Spleen (tissue), 13 donors: ENCODE results near the gene TRIM26. TPM values are rescaled to one million over a fixed set of nuclear protein-coding genes. Genes with fewer than 3 reads are reported as not detected.

Experiments
- DNase-seq: peaks from one replicate; pipeline ENCODE4 v3.0.0-alpha.2; 2020
- H3K27ac ChIP-seq, 8 donors: fragments of 200-600 bp; sonication (generic) in 7 of 8; 1 replicate in 4 of 8; 2 replicates in 4 of 8; pipeline versions ENCODE4 v1.5.0 to v1.8.0; 2016 to 2021; ENCODE audit warnings: inconsistent platforms in 4 of 8, mild to moderate bottlenecking in 4 of 8, moderate library complexity in 1 of 8
- H3K27me3 ChIP-seq, 7 donors: fragments of 200-600 bp; sonication (generic) in 6 of 7; replicated peaks in 1 of 7; 1 replicate in 4 of 7; 2 replicates in 3 of 7; pipeline versions ENCODE4 v1.5.0 to v1.8.0; 2016 to 2021; ENCODE audit warnings: inconsistent platforms in 3 of 7, mild to moderate bottlenecking in 1 of 7
- H3K36me3 ChIP-seq, 6 donors: fragments of 200-600 bp; sonication (generic) in 5 of 6; 1 replicate in 4 of 6; 2 replicates in 2 of 6; pipeline versions ENCODE4 v1.5.0 to v1.8.0; 2016 to 2021; ENCODE audit warnings: inconsistent platforms in 2 of 6
- H3K4me1 ChIP-seq, 6 donors: fragments of 200-600 bp; sonication (generic) in 5 of 6; 1 replicate in 3 of 6; 2 replicates in 3 of 6; pipeline versions ENCODE4 v1.5.0 to v1.8.0; 2016 to 2021; ENCODE audit warnings: inconsistent platforms in 3 of 6
- H3K4me3 ChIP-seq, 8 donors: fragments of 200-600 bp; sonication (generic) in 7 of 8; 1 replicate in 4 of 8; 2 replicates in 4 of 8; pipeline versions ENCODE4 v1.5.0 to v1.8.0; 2016 to 2021; ENCODE audit warnings: inconsistent platforms in 4 of 8, mild to moderate bottlenecking in 4 of 8, moderate library complexity in 2 of 8
- H3K9me3 ChIP-seq, 8 donors: fragments of 200-600 bp; sonication (generic) in 7 of 8; 1 replicate in 4 of 8; 2 replicates in 4 of 8; pipeline versions ENCODE4 v1.5.0 to v1.8.0; 2016 to 2021; ENCODE audit warnings: inconsistent platforms in 4 of 8
- POLR2A ChIP-seq, 3 donors: fragments of 450-650 bp; IDR thresholded peaks; one replicate each; pipeline ENCODE4 v1.5.1; 2017; ENCODE audit warnings: antibody characterized with exemption in 3 of 3, mild to moderate bottlenecking in 1 of 3
- POLR2AphosphoS5 ChIP-seq, 3 donors: sonication (generic); formaldehyde crosslinking; IDR thresholded peaks; one replicate each; pipeline ENCODE4 v1.5.1; 2017; ENCODE audit warnings: antibody characterized with exemption in 3 of 3
- WGBS, 5 donors: extraction: QIAGEN DNeasy Blood & Tissue Kit in 3 of 5; methylation state at CpG; one replicate each; pipeline versions ENCODE4 v1.1.5 to v1.1.7; 2013 to 2018; 5-methylcytosine and 5-hydroxymethylcytosine counted together
- intact Hi-C: fragments of 100-400 bp; cut with DNase I; formaldehyde crosslinking; loops from one replicate; pipeline ENCODE4 v1.15.0; 2023; ENCODE audit warnings: low total_unique reads
- long read RNA-seq, 2 donors: transcript quantifications; one replicate each; lab custom pipeline, GENCODE V29; 2026
- polyA plus RNA-seq, 3 donors: library from polyadenylated mRNA; stranded (reverse); fragments of 200-250 nt; gene quantifications; one replicate each; pipeline ENCODE4 v1.2.1, GENCODE V29; 2013
- total RNA-seq, 7 donors: library from RNA; depleted of rRNA in 3 of 7; stranded (reverse); fragments of >200 nt in 3 of 7; fragmentation: NEBNext Ultra II Directional in 4 of 7; extraction: Animal tissue kit (Norgen Biotek cat#: 25700) in 4 of 7; gene quantifications; one replicate each; pipeline versions ENCODE4 v1.1.0 to v1.2.1, GENCODE V29; 2016 to 2021
- TF ChIP-seq, protein P1 (sequence below), 11 experiments: fragments of 200-600 bp in 7 of 11; fragments of 450-650 bp in 4 of 11; sonication (generic) in 4 of 11; IDR thresholded peaks in 8 of 11; conservative IDR thresholded peaks in 3 of 11; 1 replicate in 7 of 11; 2 replicates in 4 of 11; pipeline versions ENCODE4 v1.4.0 to v1.8.0; 2016 to 2021; ENCODE audit warnings: antibody characterized with exemption in 11 of 11, inconsistent platforms in 4 of 11, mild to moderate bottlenecking in 1 of 11
- donor health status: healthy with polysubstance abuse.
- donor health status: DM: no; HTN: no; CAD: no; lungs with moderate emphysema.
- donor health status: DM: no; HTN: no; CAD: no.
- donor health status: Bipolar disorder and iron deficiency.
- donor health status: healthy.
- donor health status: DM: no; HTN: no; CAD: no.
- donor health status: DM: yes; HTN: yes; CAD: no.

Gene TRIM26, protein sequence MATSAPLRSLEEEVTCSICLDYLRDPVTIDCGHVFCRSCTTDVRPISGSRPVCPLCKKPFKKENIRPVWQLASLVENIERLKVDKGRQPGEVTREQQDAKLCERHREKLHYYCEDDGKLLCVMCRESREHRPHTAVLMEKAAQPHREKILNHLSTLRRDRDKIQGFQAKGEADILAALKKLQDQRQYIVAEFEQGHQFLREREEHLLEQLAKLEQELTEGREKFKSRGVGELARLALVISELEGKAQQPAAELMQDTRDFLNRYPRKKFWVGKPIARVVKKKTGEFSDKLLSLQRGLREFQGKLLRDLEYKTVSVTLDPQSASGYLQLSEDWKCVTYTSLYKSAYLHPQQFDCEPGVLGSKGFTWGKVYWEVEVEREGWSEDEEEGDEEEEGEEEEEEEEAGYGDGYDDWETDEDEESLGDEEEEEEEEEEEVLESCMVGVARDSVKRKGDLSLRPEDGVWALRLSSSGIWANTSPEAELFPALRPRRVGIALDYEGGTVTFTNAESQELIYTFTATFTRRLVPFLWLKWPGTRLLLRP
- total RNA-seq = 10 to 100 TPM; 44.6 to 64.3 (median 50.2) TPM
- 10 to 100 TPM; 22.6 to 48.0 (median 25.4) TPM for polyA plus RNA-seq
- long read RNA-seq, donor 1 = 0 reads
- long read RNA-seq, donor 2, partial matches to known transcripts = 0 of 1 reads
- long read RNA-seq, donor 2, other reads (novel, unspliced or antisense) = 0 of 1 reads

GRCh38 chr6:30212865-30213666 is at the start of gene TRIM26:
Gene TRIM26, minus strand, starts transcription at chr6:30213406. Its CDS starts 14,303 bp downstream, at chr6:30199103.
- intact Hi-C loops = no loop called here

GRCh38 chr6:30260036-30260504 is 46.9 kb upstream of the TRIM26 start:
- Histone ChIP-seq H3K27ac (peak overlapping the region in 4 of 8 donors; percentile 63 to 89 (median 79)), H3K27me3 (peaks cover 0 to 25% (median 0%) of the 10 kb centered on the region in 7 donors), H3K4me3 (peak overlapping the region; percentile 66 to 95 (median 85)), H3K9me3 (no peaks in the 10 kb centered on the region), H3K4me1 (peaks cover 4 to 20% (median 14%) of the 10 kb centered on the region in 6 donors), H3K36me3 (peaks cover 0 to 27% (median 2%) of the 10 kb centered on the region in 6 donors)
- 12 to 16% (median 14%) methylated on average over 14 to 40 of the region's 40 CpGs for WGBS, 5 donors
- intact Hi-C loops = no loop called here
- peak; percentile 76 for DNase-seq
- TF ChIP-seq, protein P1, sequence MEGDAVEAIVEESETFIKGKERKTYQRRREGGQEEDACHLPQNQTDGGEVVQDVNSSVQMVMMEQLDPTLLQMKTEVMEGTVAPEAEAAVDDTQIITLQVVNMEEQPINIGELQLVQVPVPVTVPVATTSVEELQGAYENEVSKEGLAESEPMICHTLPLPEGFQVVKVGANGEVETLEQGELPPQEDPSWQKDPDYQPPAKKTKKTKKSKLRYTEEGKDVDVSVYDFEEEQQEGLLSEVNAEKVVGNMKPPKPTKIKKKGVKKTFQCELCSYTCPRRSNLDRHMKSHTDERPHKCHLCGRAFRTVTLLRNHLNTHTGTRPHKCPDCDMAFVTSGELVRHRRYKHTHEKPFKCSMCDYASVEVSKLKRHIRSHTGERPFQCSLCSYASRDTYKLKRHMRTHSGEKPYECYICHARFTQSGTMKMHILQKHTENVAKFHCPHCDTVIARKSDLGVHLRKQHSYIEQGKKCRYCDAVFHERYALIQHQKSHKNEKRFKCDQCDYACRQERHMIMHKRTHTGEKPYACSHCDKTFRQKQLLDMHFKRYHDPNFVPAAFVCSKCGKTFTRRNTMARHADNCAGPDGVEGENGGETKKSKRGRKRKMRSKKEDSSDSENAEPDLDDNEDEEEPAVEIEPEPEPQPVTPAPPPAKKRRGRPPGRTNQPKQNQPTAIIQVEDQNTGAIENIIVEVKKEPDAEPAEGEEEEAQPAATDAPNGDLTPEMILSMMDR (IDR thresholded peaks at IDR 0.05 in 8 of 11, conservative IDR thresholded peaks at IDR 0.05 in 3 of 11) = peak in 1 of 11 experiments; percentile 3
- TF ChIP-seq POLR2A (IDR thresholded peaks at IDR 0.05) = no peak
- TF ChIP-seq POLR2AphosphoS5 (IDR thresholded peaks at IDR 0.05) = no peak

More at GRCh38 chr6:30212865-30213666, at the start of gene TRIM26:
- peak; percentile 99 for DNase-seq
- H3K27me3 ChIP-seq = no peaks in the 10 kb centered on the region
- 0% methylated on average over 24 to 59 of the region's 59 CpGs for WGBS, 5 donors
- TF ChIP-seq POLR2AphosphoS5 (IDR thresholded peaks at IDR 0.05) (peak; percentile 99), POLR2A (IDR thresholded peaks at IDR 0.05) (peak; percentile 46 to 93 (median 86))
- TF ChIP-seq, protein P1 (IDR thresholded peaks at IDR 0.05 in 8 of 11, conservative IDR thresholded peaks at IDR 0.05 in 3 of 11) = no peak
- H3K36me3 ChIP-seq = peaks cover 0 to 9% (median 0%) of the 10 kb centered on the region in 6 donors
- H3K27ac ChIP-seq = peak within 1 kb of the TSS; percentile 97 to 100 (median 98)
- no peaks in the 10 kb centered on the region for H3K9me3 ChIP-seq
- peaks cover 21 to 64% (median 52%) of the 10 kb centered on the region in 6 donors for H3K4me1 ChIP-seq
- peak within 1 kb of the TSS; percentile 64 to 86 (median 82) for H3K4me3 ChIP-seq

GRCh38 chr6:30259140-30260035 is 46.2 kb upstream of the TRIM26 start:
- 1 to 20% (median 3%) methylated on average over 14 to 56 of the region's 56 CpGs for WGBS, 5 donors
- Histone ChIP-seq H3K9me3 (no peaks in the 10 kb centered on the region), H3K4me1 (peaks cover 4 to 20% (median 14%) of the 10 kb centered on the region in 6 donors), H3K4me3 (peak overlapping the region; percentile 66 to 95 (median 85)), H3K36me3 (peaks cover 0 to 20% (median under 1%) of the 10 kb centered on the region in 6 donors), H3K27me3 (peaks cover 0 to 25% (median 0%) of the 10 kb centered on the region in 7 donors), H3K27ac (peak overlapping the region; percentile 16 to 89 (median 78))
- DNase-seq = peak; percentile 87
- TF ChIP-seq POLR2A (IDR thresholded peaks at IDR 0.05) (no peak), POLR2AphosphoS5 (IDR thresholded peaks at IDR 0.05) (peak; percentile 67 to 75 (median 72))
- TF ChIP-seq, protein P1 (IDR thresholded peaks at IDR 0.05 in 8 of 11, conservative IDR thresholded peaks at IDR 0.05 in 3 of 11) = peak in 6 of 11 experiments; percentile 7 to 53 (median 21)
- intact Hi-C loops = no loop called here
